Mucosa of descending colon (tissue), 3 donors: ENCODE data around the gene TBC1D14. TPM values are rescaled to one million over a fixed set of nuclear protein-coding genes. Genes with fewer than 3 reads are reported as not detected.

Experiments used
- ATAC-seq: fragments of 200-7000 bp; cut with Tn5 transposase; one replicate; pipeline ENCODE4 v1.9.1; 2020; ENCODE audit warnings: mild to moderate bottlenecking, moderate library complexity
- DNase-seq, 3 donors: peaks; one replicate each; pipeline ENCODE4 v3.0.0-alpha.2; 2020
- H3K36me3 ChIP-seq: fragments of 200-600 bp; one replicate; pipeline ENCODE4 v1.8.0; 2021; ENCODE audit warnings: low read depth, mild to moderate bottlenecking
- H3K4me1 ChIP-seq: fragments of 200-600 bp; one replicate; pipeline ENCODE4 v1.8.0; 2021; ENCODE audit warnings: low read depth, mild to moderate bottlenecking
- H3K4me3 ChIP-seq: fragments of 200-600 bp; one replicate; pipeline ENCODE4 v1.8.0; 2021; ENCODE audit warnings: mild to moderate bottlenecking
- H3K9me3 ChIP-seq: fragments of 200-600 bp; one replicate; pipeline ENCODE4 v1.8.0; 2021; ENCODE audit warnings: mild to moderate bottlenecking
- intact Hi-C, 2 donors: fragments of 100-400 bp; cut with DNase I in 1 of 2; cut with micrococcal nuclease in 1 of 2; formaldehyde crosslinking; loops; one replicate each; pipeline versions ENCODE4 v1.11.0 to v1.11.1; 2022; cut with DNase I, micrococcal nuclease
- total RNA-seq, 3 donors: library from RNA; stranded (reverse); fragmentation: NEBNext Ultra II Directional in 2 of 3; extraction: Animal tissue kit (Norgen Biotek cat#: 25700) in 2 of 3; gene quantifications; one replicate each; pipeline versions ENCODE4 v1.2.1 to v1.2.4, GENCODE V29; 2021 to 2023
- TF ChIP-seq, protein P1 (sequence below): fragments of 200-600 bp; IDR thresholded peaks from one replicate; pipeline ENCODE4 v1.8.0; 2022; ENCODE audit warnings: antibody characterized with exemption, mild to moderate bottlenecking
- donor health status: DM: no; HTN: no; CAD: no; lungs with moderate emphysema.
- donor health status: DM: no; HTN: no; CAD: no.
- donor health status: DM: no; HTN: yes; CAD: no.

TBC1D14 gene
- total RNA-seq, 3 donors from 2014 or later: 51.8 to 70.8 (median 56.2) TPM

DNA sequence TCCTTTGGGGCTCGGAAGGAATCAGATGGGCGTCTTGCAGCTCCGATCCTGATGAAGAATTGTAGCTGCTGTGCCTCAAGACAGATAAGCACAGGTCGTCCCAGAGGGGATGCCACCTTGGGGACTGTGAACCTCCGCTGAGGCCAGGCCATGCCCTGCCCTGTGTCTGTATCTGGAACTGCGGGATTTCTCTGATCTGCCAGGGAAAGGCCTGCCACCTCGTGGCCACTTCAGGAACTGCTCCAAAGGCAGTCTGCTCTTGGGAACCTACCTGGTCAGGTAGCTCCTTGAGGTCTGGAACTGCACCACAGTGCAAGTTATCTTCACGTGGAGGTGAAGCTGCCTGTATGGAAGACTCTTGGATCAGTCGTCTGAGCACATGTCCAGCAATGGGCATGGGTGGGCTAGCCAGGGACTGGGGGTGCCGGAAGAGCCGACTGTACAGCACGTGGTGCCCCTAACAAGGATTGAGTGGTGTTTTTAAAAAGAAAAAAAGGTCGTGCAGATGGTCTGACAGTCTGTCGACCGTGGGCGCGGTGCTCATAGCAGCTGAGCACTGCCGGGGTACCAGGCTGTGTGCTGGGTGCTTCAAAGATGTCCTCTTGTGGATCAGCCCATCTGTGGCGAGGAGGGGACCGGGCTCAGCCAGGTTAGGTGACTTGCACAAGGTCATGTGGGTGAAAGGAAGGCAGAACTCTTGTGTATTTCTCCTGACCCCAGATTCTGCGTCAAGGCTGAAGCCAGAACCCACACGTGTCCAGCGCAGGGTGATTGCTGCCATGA, 161.3 kb downstream of the TBC1D14 start:
- peak; percentile 82 to 95 (median 94) for DNase-seq
- TF ChIP-seq, protein P1, sequence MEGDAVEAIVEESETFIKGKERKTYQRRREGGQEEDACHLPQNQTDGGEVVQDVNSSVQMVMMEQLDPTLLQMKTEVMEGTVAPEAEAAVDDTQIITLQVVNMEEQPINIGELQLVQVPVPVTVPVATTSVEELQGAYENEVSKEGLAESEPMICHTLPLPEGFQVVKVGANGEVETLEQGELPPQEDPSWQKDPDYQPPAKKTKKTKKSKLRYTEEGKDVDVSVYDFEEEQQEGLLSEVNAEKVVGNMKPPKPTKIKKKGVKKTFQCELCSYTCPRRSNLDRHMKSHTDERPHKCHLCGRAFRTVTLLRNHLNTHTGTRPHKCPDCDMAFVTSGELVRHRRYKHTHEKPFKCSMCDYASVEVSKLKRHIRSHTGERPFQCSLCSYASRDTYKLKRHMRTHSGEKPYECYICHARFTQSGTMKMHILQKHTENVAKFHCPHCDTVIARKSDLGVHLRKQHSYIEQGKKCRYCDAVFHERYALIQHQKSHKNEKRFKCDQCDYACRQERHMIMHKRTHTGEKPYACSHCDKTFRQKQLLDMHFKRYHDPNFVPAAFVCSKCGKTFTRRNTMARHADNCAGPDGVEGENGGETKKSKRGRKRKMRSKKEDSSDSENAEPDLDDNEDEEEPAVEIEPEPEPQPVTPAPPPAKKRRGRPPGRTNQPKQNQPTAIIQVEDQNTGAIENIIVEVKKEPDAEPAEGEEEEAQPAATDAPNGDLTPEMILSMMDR: peak; percentile 98
- intact Hi-C loops: loop anchor here (5.0 to 10.0 kb wide), 2 partner anchors 96 to 349 kb away; no protein-coding TSS in a partner anchor
- ATAC-seq: peak; percentile 52
- peaks cover 14% of the 10 kb centered on the region for H3K4me1 ChIP-seq
- H3K36me3 ChIP-seq: peaks cover 3% of the 10 kb centered on the region
- H3K9me3 ChIP-seq: no peaks in the 10 kb centered on the region
- H3K4me3 ChIP-seq: no peak overlapping the region

DNA sequence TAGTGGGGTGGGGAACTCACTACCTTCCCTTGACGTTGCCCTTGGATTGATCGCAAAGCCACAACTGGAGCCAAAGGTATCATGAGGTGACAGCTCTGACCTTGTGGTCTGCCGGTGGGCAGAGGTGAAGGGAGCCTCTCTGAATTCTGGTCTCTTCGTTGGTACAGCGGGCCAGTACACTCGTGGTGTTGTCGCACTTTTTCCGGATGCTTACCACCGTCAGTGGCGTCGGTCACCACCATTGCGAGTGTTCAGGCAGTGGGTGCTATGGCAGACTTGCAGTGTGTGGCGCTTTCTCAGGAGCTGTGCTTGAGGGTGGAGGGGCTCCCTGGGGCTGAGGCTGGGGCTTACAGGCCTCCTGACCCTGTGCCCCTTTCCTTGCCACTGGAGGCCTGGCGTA, 163.4 kb downstream of the TBC1D14 start:
- peaks cover 5% of the 10 kb centered on the region for H3K4me1 ChIP-seq
- no peak for ATAC-seq
- H3K36me3 ChIP-seq: peaks cover under 1% of the 10 kb centered on the region
- H3K9me3 ChIP-seq: no peaks in the 10 kb centered on the region
- no peak for DNase-seq
- TF ChIP-seq, protein P1: no peak
- no peak overlapping the region for H3K4me3 ChIP-seq
- intact Hi-C loops: loop anchor here (5.0 to 10.0 kb wide), 2 partner anchors 98 to 351 kb away; no protein-coding TSS in a partner anchor

GRCh38 chr4:7073526-7074390, 164.1 kb downstream of the TBC1D14 start:
- no peak overlapping the region for H3K4me3 ChIP-seq
- TF ChIP-seq, protein P1: no peak
- intact Hi-C loops: loop anchor here (5.0 to 10.0 kb wide), 2 partner anchors 99 to 351 kb away; no protein-coding TSS in a partner anchor
- ATAC-seq (peak; percentile 43), DNase-seq (peak in 1 of 3 donors; percentile 54)
- H3K4me1 ChIP-seq: peaks cover 5% of the 10 kb centered on the region
- no peaks in the 10 kb centered on the region for H3K36me3 ChIP-seq
- H3K9me3 ChIP-seq: no peaks in the 10 kb centered on the region

DNA sequence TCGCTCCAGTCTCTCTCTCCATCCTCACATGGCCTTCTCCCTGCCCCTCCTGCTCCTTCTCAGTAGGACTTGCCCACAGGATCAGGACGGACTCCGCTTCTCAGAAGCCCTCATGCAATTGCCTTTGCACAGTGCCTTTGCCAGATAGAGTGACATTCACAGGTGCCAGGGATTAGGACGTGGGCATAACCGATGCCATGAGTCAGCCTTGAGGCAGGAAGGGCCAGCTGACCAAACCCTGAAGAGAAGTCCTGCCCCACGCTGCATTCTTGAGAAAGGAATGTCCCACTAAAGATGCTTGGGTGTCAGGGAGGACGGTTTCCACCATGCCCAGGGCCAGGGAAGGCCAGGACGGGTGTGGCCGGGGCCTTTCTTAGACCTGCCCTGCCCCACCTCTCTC, 164.8 kb downstream of the TBC1D14 start:
- Histone ChIP-seq H3K36me3 (no peaks in the 10 kb centered on the region), H3K9me3 (no peaks in the 10 kb centered on the region), H3K4me1 (peaks cover 5% of the 10 kb centered on the region), H3K4me3 (no peak overlapping the region)
- DNase-seq (no peak), ATAC-seq (no peak)
- intact Hi-C loops: loop anchor here (5.0 to 10.0 kb wide), 2 partner anchors 100 to 352 kb away; no protein-coding TSS in a partner anchor
- TF ChIP-seq, protein P1: no peak

DNA sequence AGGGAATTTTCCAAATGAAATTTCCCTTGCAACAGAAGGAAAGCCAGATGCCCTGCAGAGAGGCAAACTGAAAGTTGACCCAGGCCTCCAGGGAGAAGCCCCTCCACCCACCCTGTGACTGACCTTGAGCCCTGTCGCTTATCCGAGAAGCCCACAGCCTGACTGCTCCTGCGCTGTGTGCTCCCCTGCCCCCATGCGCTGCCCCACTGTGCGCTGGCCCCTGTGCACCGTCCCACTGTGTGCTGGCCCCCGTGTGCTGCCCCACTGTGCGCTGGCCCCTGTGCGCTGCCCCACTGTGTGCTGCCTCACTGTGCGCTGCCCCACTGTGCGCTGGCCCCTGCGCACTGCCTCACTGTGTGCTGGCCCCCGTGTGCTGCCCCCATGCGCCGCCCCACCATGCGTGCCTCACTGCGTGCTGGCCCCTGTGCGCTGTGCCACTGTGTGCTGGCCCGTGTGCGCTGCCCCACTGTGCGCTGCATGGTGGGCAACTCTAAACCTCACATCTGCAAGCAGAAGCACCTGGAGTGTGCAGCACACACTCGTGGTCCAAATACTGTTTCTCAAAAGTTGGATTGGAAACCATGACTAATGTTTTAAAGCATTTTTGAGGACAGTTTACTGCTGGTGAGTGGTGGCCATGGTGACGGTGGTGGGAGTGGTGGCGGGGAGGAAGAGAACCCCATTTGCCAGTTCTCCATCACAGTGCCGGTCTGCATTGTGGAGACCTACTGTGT, 166.5 kb downstream of the TBC1D14 start:
- intact Hi-C loops: loop anchor here in 1 of 2 donors (10.0 kb wide), 1 partner anchor 101 kb away; no protein-coding TSS in a partner anchor
- TF ChIP-seq, protein P1: no peak
- no peak for ATAC-seq
- no peaks in the 10 kb centered on the region for H3K9me3 ChIP-seq
- H3K4me1 ChIP-seq: no peaks in the 10 kb centered on the region
- DNase-seq: no peak
- no peaks in the 10 kb centered on the region for H3K36me3 ChIP-seq
- H3K4me3 ChIP-seq: no peak overlapping the region
